Activated CD4-positive, alpha-beta memory T cell treated with anti-CD3 and anti-CD28 coated beads for 36 hours (primary cell): ENCODE data around the gene ZNF888. TPM values are rescaled to one million over a fixed set of nuclear protein-coding genes. Genes with fewer than 3 reads are reported as not detected.
"Not testable (repeated sequence)": the region's sequence is repeated elsewhere in the genome, so short reads cannot be mapped to it uniquely, and the experiment has no call there.

Source experiments
- CTCF ChIA-PET: fragments of 350-600 bp; sonication (Branson Sonifier 250); formaldehyde crosslinking; loops from one replicate; lab custom pipeline; 2021; ENCODE audit warnings: antibody characterized with exemption, inconsistent platforms; lab: Charles Lee
- POLR2A ChIA-PET: fragments of 350-600 bp; sonication (Branson Sonifier 250); formaldehyde crosslinking; loops from one replicate; lab custom pipeline; 2021; ENCODE audit warnings: antibody characterized with exemption; lab: Charles Lee
- DNase-seq: peaks from one replicate; pipeline ENCODE4 v3.0.0-alpha.2; 2020
- H3K27ac Mint-ChIP-seq: one replicate; pipeline ENCODE4 v1.8.0; 2021; ENCODE audit warnings: mixed read lengths
- H3K27me3 Mint-ChIP-seq: one replicate; pipeline ENCODE4 v1.8.0; 2021; ENCODE audit warnings: mixed read lengths
- H3K36me3 Mint-ChIP-seq: one replicate; pipeline ENCODE4 v1.8.0; 2021; ENCODE audit warnings: mixed read lengths
- H3K4me1 Mint-ChIP-seq: one replicate; pipeline ENCODE4 v1.8.0; 2021; ENCODE audit warnings: low read depth, mixed read lengths
- H3K4me3 Mint-ChIP-seq: one replicate; pipeline ENCODE4 v1.8.0; 2021; ENCODE audit warnings: mild to moderate bottlenecking, mixed read lengths
- H3K9me3 Mint-ChIP-seq: one replicate; pipeline ENCODE4 v1.8.0; 2021; ENCODE audit warnings: mixed read lengths
- intact Hi-C: fragments of 100-400 bp; cut with micrococcal nuclease; formaldehyde crosslinking; loops from one replicate; pipeline ENCODE4 v1.15.1; 2023
- total RNA-seq, 2 experiments: library from RNA; stranded (reverse); gene quantifications; one replicate each; pipeline ENCODE4 v1.2.3, GENCODE V29; 2021

The ZNF888 gene
- total RNA-seq, 2 experiments from 2014 or later, result 5.0 to 6.3 TPM

DNA sequence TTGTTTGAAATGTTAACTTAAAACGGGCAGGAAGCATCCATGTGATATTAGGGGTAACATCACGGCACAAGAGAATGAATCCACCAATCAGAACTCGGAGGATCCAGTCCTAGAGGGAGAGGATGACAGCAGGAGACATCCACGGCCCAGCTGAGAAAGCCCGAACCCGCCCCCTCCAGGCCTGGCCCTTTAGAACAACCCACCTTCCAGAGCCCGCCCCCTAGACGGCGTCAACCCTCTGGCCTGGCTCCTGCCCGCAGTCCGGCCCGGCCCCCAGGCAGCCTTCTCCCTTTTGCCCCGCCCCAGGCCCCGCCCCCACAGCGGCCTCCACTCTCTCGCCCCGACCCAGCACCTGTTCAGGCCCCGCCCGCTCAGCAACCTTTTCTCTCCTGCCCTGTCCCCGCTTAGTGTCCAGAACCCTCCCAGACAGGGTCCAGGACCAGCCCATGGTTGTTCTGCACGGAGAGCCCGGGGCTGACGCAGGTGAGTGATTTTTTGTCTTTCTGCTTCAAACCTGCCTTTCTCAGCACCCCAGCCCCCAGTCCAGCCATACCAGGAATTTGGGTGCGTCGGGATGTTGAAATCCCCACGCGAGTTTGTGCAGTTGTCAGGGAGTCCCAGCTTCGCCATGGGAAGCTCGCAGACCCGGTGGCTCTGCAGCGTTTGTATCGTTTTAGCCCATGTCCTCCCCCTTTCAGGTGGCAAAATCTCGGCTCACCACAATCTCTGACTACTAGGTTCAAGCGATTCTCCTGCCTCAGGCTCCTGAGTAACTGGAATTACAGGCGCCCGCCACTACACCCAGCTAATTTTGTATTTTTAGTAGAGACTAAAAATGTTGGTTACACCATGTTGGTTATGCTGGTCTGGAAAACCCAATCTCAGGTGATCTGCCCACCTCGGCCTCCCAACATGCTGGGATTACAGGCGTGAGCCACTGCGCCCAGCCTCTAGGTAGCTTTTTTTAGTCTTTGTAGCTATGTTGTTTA lies 23.4 kb upstream of the ZNF888 start:
- ChIA-PET CTCF (no interaction called here), POLR2A (no interaction called here)
- H3K9me3 Mint-ChIP-seq, result peaks cover 56% of the 10 kb centered on the region
- H3K4me1 Mint-ChIP-seq, result peaks cover 6% of the 10 kb centered on the region
- no peak for DNase-seq
- H3K27ac Mint-ChIP-seq, result no peak overlapping the region
- H3K4me3 Mint-ChIP-seq, result no peak overlapping the region
- peaks cover 26% of the 10 kb centered on the region for H3K36me3 Mint-ChIP-seq
- H3K27me3 Mint-ChIP-seq, result no peaks in the 10 kb centered on the region
- intact Hi-C loops, result no loop called here

DNA sequence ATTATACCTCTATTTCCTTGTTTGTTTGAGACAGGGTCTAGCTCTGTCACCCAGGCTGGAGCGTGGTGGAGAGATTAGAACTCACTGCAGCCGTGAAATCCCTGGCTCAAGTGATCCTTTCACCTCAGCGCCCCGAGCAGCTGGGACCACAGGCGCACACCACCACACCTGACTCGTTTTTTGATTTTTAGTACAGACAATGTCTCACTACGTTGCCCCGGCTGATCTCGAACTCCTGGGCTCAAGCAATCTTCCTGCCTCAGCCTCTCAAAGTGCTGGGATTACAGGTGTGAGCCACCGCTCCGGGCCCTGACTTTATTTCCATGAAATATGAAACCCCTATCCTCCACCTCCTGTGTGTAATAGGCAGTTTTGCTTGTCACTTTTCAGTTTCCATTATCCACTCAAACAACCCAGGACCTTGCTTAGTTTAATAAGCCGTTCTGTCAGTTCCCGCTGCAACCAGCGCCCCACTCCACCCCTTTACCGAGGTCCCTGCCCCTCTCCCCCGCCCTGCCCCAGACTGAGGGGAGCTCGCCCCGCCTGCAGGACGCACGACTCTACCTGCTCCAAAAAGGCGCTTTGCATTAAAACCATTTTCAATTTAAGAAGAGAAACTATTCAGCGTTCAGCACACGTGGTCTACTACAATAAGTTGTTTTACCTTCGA lies 22.6 kb upstream of the ZNF888 start:
- no peaks in the 10 kb centered on the region for H3K27me3 Mint-ChIP-seq
- DNase-seq, result no peak
- no peak overlapping the region for H3K27ac Mint-ChIP-seq
- H3K4me3 Mint-ChIP-seq, result no peak overlapping the region
- H3K36me3 Mint-ChIP-seq, result peaks cover 18% of the 10 kb centered on the region
- CTCF ChIA-PET, result no interaction called here
- intact Hi-C loops, result no loop called here
- peaks cover 48% of the 10 kb centered on the region for H3K9me3 Mint-ChIP-seq
- H3K4me1 Mint-ChIP-seq, result peaks cover 13% of the 10 kb centered on the region
- POLR2A ChIA-PET, result no interaction called here

DNA sequence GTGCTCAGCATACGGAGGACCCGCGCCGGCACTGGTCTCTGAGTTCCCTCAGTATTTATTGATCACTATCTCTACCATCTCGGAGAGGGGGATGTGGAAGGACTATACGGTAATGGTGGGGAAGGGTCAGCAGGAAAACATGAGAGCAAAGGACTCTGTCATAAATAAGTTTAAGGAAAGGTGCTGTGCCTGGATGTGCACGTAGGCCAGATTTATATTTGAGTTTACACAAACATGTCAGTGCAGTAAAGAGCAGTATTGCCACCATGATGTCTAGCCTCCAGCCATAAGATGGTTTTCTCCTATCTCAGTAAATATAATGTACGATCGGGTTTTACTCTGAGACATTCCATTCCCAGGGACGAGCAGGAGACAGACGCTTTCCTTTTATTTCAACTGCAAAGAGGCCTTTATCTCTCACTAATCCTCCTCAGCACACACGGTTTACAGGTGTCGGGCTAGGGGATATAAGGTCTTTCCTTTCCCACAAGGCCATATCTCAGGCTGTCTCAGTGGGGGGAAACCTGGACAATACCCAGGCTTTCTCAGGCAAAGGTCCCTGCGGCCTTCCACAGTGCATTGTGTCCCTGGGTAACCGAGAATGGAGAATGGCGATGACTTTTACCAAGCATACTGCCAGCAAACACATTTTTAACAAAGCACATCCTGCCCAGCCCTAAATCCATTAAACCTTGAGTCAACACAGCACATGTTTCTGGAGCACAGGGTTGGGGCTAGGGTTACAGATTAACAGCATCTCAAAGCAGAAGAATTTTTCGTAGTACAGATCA lies 21.7 kb upstream of the ZNF888 start:
- H3K4me1 Mint-ChIP-seq, result peaks cover 17% of the 10 kb centered on the region
- H3K9me3 Mint-ChIP-seq, result peaks cover 39% of the 10 kb centered on the region
- H3K27me3 Mint-ChIP-seq, H3K36me3 Mint-ChIP-seq, H3K27ac Mint-ChIP-seq, DNase-seq, POLR2A ChIA-PET, H3K4me3 Mint-ChIP-seq: not testable (repeated sequence)
- CTCF ChIA-PET, result interaction anchor here (0.7 kb wide), 1 partner anchor 778 kb away, joined by 3 read pairs; no protein-coding TSS in a partner anchor
- intact Hi-C loops, result loop anchor here (5.0 kb wide), 1 partner anchor 47 kb away; no protein-coding TSS in a partner anchor

DNA sequence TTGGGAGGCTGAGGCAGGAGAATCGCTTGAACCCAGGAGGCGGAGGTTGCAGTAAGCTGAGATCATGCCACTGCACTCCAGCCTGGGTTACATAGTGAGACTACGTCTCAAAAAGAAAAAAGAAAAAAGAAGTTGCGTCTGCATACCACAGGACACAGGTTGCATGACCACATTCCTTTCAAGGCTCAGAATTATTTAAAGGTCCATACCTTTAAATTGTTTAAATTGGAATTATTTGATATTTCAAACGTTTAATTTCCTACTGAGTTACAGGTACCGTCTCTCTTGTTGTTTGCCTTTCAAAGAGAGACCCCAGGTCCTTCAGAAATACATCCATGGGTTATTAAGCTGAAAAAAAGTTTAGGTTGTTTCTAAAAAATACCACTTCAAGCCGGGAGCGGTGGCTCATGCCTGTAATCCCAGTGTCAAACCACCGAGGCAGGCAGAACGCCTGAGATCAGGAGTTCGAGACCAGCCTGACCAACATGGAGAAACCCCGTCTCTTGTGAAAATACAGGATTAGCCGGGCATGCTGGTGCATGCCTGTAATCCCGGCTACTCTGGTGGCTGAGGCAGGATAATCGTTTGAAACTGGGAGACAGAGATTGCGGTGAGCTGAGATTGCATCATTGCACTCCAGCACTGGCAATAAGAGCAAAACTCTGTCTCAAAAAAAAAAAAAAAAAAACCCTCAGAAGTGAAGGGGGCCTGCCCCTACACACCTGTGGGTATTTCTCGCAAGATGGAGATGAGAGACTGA lies 20.8 kb upstream of the ZNF888 start:
- intact Hi-C loops, result loop anchor here (2.0 to 5.0 kb wide), 2 partner anchors 21 to 48 kb away; partner anchors contain the start of gene ZNF888
- H3K27me3 Mint-ChIP-seq, result no peaks in the 10 kb centered on the region
- DNase-seq, result no peak
- peaks cover 32% of the 10 kb centered on the region for H3K9me3 Mint-ChIP-seq
- H3K4me1 Mint-ChIP-seq, result peaks cover 19% of the 10 kb centered on the region
- no peak overlapping the region for H3K27ac Mint-ChIP-seq
- ChIA-PET CTCF (interaction anchor here (0.7 kb wide), 1 partner anchor 777 kb away, joined by 3 read pairs; no protein-coding TSS in a partner anchor), POLR2A (no interaction called here)
- H3K36me3 Mint-ChIP-seq, result peaks cover 5% of the 10 kb centered on the region
- no peak overlapping the region for H3K4me3 Mint-ChIP-seq

DNA sequence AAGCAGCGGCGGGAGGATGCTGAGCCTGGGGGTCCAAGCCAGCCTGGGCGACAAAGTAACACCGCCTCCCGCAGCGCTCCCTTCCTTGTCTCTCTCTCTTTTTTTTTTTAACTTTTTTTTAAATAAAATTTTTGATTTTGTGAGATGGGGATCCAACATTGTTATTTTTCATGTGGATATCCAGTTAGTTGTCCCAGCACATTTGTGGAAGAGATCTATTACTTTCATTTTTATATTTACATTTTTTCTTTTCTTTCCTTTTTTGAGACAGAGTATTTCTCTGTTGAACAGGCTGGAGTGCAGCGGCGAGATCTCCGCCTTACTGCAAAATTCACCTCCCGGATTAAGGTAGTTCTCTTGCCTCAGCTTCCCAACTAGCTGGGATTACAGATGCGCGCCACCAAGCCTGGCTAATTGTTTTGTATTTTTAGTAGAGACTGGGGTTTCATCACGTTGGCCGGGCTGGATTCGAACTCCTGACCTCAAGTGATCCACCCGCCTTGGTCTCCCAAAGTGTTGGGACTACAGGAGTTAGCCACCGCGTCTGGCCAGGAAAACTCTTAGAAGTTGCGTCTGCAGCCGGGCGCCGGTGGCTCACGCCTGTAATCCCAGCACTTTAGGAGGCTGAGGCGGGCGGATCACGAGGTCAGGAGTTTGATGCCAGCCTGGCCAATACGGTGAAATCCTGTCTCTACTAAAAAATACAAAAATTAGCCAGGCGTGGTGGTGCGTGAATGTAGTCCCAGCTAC lies 20.1 kb upstream of the ZNF888 start:
- CTCF ChIA-PET, result no interaction called here
- no peak overlapping the region for H3K27ac Mint-ChIP-seq
- H3K4me3 Mint-ChIP-seq, result peak overlapping the region; percentile 81
- no peak for DNase-seq
- intact Hi-C loops, result loop anchor here (2.0 to 5.0 kb wide), 2 partner anchors 21 to 49 kb away; partner anchors contain the start of gene ZNF888
- no peaks in the 10 kb centered on the region for H3K27me3 Mint-ChIP-seq
- H3K9me3 Mint-ChIP-seq, result peaks cover 38% of the 10 kb centered on the region
- H3K36me3 Mint-ChIP-seq, result peaks cover 11% of the 10 kb centered on the region
- H3K4me1 Mint-ChIP-seq, result peaks cover 25% of the 10 kb centered on the region
- POLR2A ChIA-PET, result no interaction called here

DNA sequence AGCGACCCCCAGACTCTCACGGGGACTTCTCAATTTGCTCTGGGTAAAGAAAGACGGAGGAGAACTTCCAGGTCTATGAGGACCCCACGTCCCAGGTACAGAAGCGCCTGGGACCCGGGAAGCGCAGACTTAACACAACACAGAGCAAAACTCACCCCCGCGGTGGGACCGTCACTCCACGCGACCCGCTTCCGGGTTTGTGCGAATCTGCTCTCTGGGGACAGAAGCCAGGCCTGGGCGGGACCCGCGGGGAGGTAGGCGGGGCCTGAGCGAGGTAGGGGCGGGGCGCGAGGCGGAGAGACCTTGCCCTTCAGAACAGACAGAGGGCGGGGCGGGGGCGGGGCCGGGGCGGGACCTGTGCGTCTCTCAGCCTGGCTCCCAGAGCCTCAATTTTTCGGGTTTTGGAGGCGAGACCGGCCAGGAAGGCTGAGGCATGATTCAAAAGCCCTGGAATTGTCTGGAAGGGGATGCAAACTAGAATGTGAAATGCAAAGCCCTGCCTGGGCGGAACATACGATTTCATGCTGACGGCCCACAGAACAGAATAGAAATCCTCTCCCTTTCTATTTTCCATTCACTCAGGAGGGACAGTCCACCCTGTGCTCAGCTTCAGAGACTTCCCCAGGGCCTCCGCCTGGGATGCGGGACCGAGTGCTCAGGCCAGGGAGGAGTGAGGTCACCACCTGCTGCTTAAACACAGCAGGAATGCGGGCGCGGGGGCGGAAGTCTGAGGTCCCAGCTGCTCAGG lies 19.3 kb upstream of the ZNF888 start:
- Mint-ChIP-seq H3K9me3 (peaks cover 35% of the 10 kb centered on the region), H3K27me3 (no peaks in the 10 kb centered on the region), H3K4me1 (peaks cover 26% of the 10 kb centered on the region), H3K4me3 (peak overlapping the region; percentile 81), H3K27ac (peak overlapping the region; percentile 82), H3K36me3 (peaks cover 15% of the 10 kb centered on the region)
- CTCF ChIA-PET, result no interaction called here
- DNase-seq, result peak; percentile 98
- intact Hi-C loops, result loop anchor here (1.0 to 5.0 kb wide), 3 partner anchors 20 to 50 kb away; partner anchors contain the start of genes ZNF816 and ZNF888
- POLR2A ChIA-PET, result no interaction called here

DNA sequence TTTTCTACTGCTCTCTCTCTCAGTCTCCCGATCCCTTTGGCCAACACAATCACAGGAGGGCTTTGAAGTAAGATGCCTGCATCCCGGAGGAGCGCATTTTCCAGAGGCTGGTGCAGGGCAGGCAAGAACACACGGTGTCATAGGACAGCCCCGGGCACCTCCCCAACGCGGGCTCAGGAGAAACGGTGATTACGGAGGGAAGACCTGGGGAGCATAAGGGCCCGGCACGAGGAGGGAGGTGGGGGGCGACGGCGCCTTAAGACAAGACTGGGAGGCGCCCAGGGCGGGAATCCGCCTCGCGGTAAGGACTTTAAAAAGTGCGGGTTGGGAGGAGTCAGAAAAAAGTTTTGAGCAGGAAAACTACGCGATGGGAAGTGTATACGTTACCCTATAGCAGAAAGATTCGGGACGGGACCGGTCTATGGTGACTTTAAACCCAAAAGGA lies 18.7 kb upstream of the ZNF888 start:
- H3K36me3 Mint-ChIP-seq, result peaks cover 17% of the 10 kb centered on the region
- CTCF ChIA-PET, result interaction anchor here (0.8 kb wide), 1 partner anchor 212 kb away, joined by 3 read pairs; no protein-coding TSS in a partner anchor
- DNase-seq, result peak; percentile 38
- intact Hi-C loops, result loop anchor here (1.0 to 5.0 kb wide), 3 partner anchors 19 to 50 kb away; partner anchors contain the start of genes ZNF816 and ZNF888
- H3K9me3 Mint-ChIP-seq, result peaks cover 34% of the 10 kb centered on the region
- H3K27ac Mint-ChIP-seq, result peak overlapping the region; percentile 82
- no peaks in the 10 kb centered on the region for H3K27me3 Mint-ChIP-seq
- POLR2A ChIA-PET, result no interaction called here
- H3K4me1 Mint-ChIP-seq, result peaks cover 26% of the 10 kb centered on the region
- H3K4me3 Mint-ChIP-seq, result peak overlapping the region; percentile 81

DNA sequence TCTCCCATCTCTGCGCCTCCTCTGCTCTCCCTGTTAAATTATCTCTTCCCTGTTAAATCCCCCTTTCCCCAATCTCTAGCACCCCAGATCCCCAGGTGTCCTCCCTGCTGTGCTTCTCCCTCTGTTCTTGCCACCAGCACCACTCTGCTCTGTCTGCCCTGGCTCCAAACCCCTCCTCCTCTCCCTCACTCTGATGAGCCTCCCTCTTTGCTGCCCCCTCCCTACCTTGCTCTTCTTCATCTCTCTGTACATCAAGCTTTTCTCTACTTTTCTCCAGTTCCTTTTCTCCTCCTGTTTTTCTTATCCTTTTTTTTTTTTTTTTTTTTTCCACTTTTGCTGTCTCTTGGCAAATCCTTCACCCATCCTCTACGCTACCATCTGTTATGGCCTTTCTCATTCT lies 18.3 kb upstream of the ZNF888 start:
- POLR2A ChIA-PET, DNase-seq, H3K27me3 Mint-ChIP-seq: not testable (repeated sequence)
- Mint-ChIP-seq H3K4me3 (peak overlapping the region; percentile 81), H3K9me3 (peaks cover 34% of the 10 kb centered on the region), H3K27ac (peak overlapping the region; percentile 82), H3K36me3 (peaks cover 21% of the 10 kb centered on the region), H3K4me1 (peaks cover 26% of the 10 kb centered on the region)
- intact Hi-C loops, result loop anchor here (5.0 kb wide), 1 partner anchor 51 kb away; no protein-coding TSS in a partner anchor
- CTCF ChIA-PET, result interaction anchor here (0.8 kb wide), 1 partner anchor 213 kb away, joined by 3 read pairs; no protein-coding TSS in a partner anchor

DNA sequence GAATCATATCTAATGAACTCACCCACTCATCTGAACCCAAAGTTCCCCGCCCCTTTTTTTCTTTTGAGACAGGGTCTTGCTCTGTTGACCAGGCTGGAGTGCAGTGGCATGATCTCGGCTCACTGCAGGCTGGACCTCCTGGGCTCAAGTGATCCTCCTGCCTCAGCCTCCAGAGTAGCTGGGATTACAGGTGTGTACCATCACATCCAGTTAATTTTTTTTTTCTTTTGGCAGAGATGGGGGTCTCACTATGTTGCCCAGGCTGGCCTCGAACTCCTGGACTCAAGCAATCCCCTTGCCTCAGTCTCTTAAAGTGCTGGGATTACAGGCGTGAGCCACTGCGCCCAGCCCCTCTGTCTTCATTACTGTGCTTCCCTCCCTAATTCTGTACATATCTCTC lies 17.7 kb upstream of the ZNF888 start:
- peaks cover 26% of the 10 kb centered on the region for H3K4me1 Mint-ChIP-seq
- H3K27ac Mint-ChIP-seq, result not testable (repeated sequence)

DNA sequence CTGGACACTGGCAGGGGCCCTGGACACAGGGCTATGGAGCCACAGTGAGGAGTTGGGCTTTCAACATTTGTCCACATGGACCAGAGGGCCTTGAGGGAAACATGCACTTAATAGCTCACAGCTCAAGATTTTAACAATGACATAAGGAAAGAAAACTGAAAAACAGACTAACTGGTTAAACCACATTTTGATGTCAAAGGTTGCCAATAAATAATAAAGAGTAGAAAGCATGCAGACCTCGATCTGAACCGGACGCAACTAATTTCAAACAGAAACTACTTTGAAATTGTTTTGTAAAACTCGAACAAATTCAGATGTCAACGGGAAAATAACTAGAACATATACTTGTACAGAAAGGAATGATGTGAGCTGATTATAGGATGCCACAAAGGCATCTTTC lies 15.5 kb upstream of the ZNF888 start:
- H3K9me3 Mint-ChIP-seq, result peaks cover 26% of the 10 kb centered on the region
- intact Hi-C loops, result no loop called here
- no peaks in the 10 kb centered on the region for H3K27me3 Mint-ChIP-seq
- peaks cover 34% of the 10 kb centered on the region for H3K36me3 Mint-ChIP-seq
- H3K4me3 Mint-ChIP-seq, result no peak overlapping the region
- peak overlapping the region; percentile 21 for H3K27ac Mint-ChIP-seq
- POLR2A ChIA-PET, result no interaction called here
- peaks cover 26% of the 10 kb centered on the region for H3K4me1 Mint-ChIP-seq
- no peak for DNase-seq
- CTCF ChIA-PET, result no interaction called here

More for the DNA sequence above, 17.7 kb upstream of the ZNF888 start:
- intact Hi-C loops, result loop anchor here (5.0 kb wide), 1 partner anchor 51 kb away; no protein-coding TSS in a partner anchor
- CTCF ChIA-PET, result interaction anchor here (0.8 kb wide), 1 partner anchor 213 kb away, joined by 3 read pairs; no protein-coding TSS in a partner anchor
- DNase-seq, H3K27me3 Mint-ChIP-seq, POLR2A ChIA-PET: not testable (repeated sequence)
- H3K9me3 Mint-ChIP-seq, result peaks cover 33% of the 10 kb centered on the region
- peak overlapping the region; percentile 81 for H3K4me3 Mint-ChIP-seq
- H3K36me3 Mint-ChIP-seq, result peaks cover 26% of the 10 kb centered on the region
